ENCODE measurements around the gene KCNG2. TPM values are rescaled to one million over a fixed set of nuclear protein-coding genes. Genes with fewer than 3 reads are reported as not detected.

Gene KCNG2
- total RNA-seq, 1 experiment from 2014 or later: not detected

- ATAC-seq: no peak
- Histone ChIP-seq H3K27me3 (ENCODE audit: insufficient read depth, low read length) (no peaks in the 10 kb centered on the region), H3K79me2 (ENCODE audit: insufficient read depth, low read length) (peaks cover 96% of the 10 kb centered on the region), H3K9me2 (ENCODE audit: insufficient read depth) (no peaks in the 10 kb centered on the region), H3K9ac (ENCODE audit: low read length) (no peak overlapping the region), H3K4me3 (replicated peaks in 1 of 2; ENCODE audit: low read depth in 1 of 2, low read length in 2 of 2) (no peak overlapping the region), H4K20me1 (ENCODE audit: insufficient read depth) (no peaks in the 10 kb centered on the region), H3K36me3 (ENCODE audit: control insufficient read depth in 1 of 2, insufficient read depth in 2 of 2, low read length in 2 of 2) (peaks cover 5 to 44% of the 10 kb centered on the region in 2 experiments; a peak in 3 of 4 replicates), H3K4me1 (ENCODE audit: control insufficient read depth in 1 of 2, insufficient read depth in 2 of 2, low read length in 2 of 2) (no peaks in the 10 kb centered on the region), H2AFZ (ENCODE audit: low read depth, low read length, poor library complexity, severe bottlenecking) (no peak overlapping the region), H3K4me2 (ENCODE audit: low read length) (no peak overlapping the region), H3K27ac (ENCODE audit: low read depth, low read length) (no peak overlapping the region), H3K9me3 (ENCODE audit: control insufficient read depth in 1 of 2, insufficient read depth in 1 of 2, low read depth in 1 of 2, low read length in 2 of 2) (peaks cover 18 to 29% of the 10 kb centered on the region in 2 experiments; a peak in 3 of 4 replicates)
- ChIA-PET RAD21 (ENCODE audit: low non-redundant PET in 1 of 2, low total read pairs in 2 of 2, uncharacterized antibody in 2 of 2, unreplicated experiment in 2 of 2) (no interaction called here), POLR2A (no interaction called here), CTCF (no interaction called here)
- TF ChIP-seq TCF7L2 (IDR thresholded peaks at IDR 0.05; ENCODE audit: borderline replicate concordance, extremely low read depth, insufficient read depth, insufficient read length): no peak
- no peak for TF ChIP-seq ZNF274 (IDR thresholded peaks at IDR 0.05; ENCODE audit: low read depth, low read length)
- TF ChIP-seq FOSL1 (IDR thresholded peaks at IDR 0.05; ENCODE audit: low read depth): no peak
- TF ChIP-seq EGR1 (IDR thresholded peaks at IDR 0.05; ENCODE audit: low read depth): no peak
- TF ChIP-seq ZBTB33 (IDR thresholded peaks at IDR 0.05; ENCODE audit: extremely low read depth, insufficient replicate concordance, low read length): no peak
- TF ChIP-seq CEBPB (IDR thresholded peaks at IDR 0.05; ENCODE audit: low read depth): no peak
- no peak for TF ChIP-seq YY1 (IDR thresholded peaks at IDR 0.05; ENCODE audit: extremely low read depth, insufficient replicate concordance, low read depth, low read length)
- no peak for TF ChIP-seq ATF3 (IDR thresholded peaks at IDR 0.05)
- no peak for TF ChIP-seq SP1 (IDR thresholded peaks at IDR 0.05; ENCODE audit: low read depth)
- no peak for TF ChIP-seq SIN3A (IDR thresholded peaks at IDR 0.05; ENCODE audit: low read depth)
- TF ChIP-seq RAD21 (IDR thresholded peaks at IDR 0.05; ENCODE audit: low read depth): no peak
- TF ChIP-seq EZH2 (IDR thresholded peaks at IDR 0.05): no peak
- TF ChIP-seq ELF1 (IDR thresholded peaks at IDR 0.05; ENCODE audit: borderline replicate concordance, low read depth): no peak
- no peak for TF ChIP-seq CTCF (IDR thresholded peaks at IDR 0.05 in 2 of 3, conservative IDR thresholded peaks at IDR 0.05 in 1 of 3; ENCODE audit: borderline replicate concordance in 1 of 3, insufficient read depth in 1 of 3, low read depth in 2 of 3, low read length in 2 of 3)
- TF ChIP-seq REST (IDR thresholded peaks at IDR 0.05; ENCODE audit: low read depth): no peak
- no peak for TF ChIP-seq SRF (IDR thresholded peaks at IDR 0.05; ENCODE audit: low read depth)
- no peak for TF ChIP-seq POLR2AphosphoS5 (IDR thresholded peaks at IDR 0.05; ENCODE audit: low read depth, low read length)
- TF ChIP-seq CBX3 (IDR thresholded peaks at IDR 0.05; ENCODE audit: low read depth): no peak
- TF ChIP-seq POLR2A (IDR thresholded peaks at IDR 0.05; ENCODE audit: borderline replicate concordance, extremely low read depth, insufficient read depth, insufficient read length): no peak
- no peak for TF ChIP-seq EZH2phosphoT487 (IDR thresholded peaks at IDR 0.05; ENCODE audit: borderline replicate concordance)
- BruUV-seq (replicated peaks): no TSS peak
- intact Hi-C loops (cut with micrococcal nuclease): no loop called here
- DNase-seq (ENCODE audit: low read depth, low spot score): no peak
Measured at GRCh38 chr18:79935098-79935480, 137.4 kb downstream of the KCNG2 start.

All from HCT116 (cell line).